Stimulated activated CD8-positive, alpha-beta memory T cell treated with anti-CD3 and anti-CD28 coated beads, Interleukin-7, amount 100 ng/mL, for 1 hour (primary cell): ENCODE data around the gene SNCG.
"Not testable (repeated sequence)": the region's sequence is repeated elsewhere in the genome, so short reads cannot be mapped to it uniquely, and the experiment has no call there.

Source experiments
- DNase-seq, 2 donors: peaks; one replicate each; pipeline ENCODE4 v3.0.0-alpha.2; 2020; ENCODE audit warnings: low read depth in 2 of 2

Gene SNCG

DNA sequence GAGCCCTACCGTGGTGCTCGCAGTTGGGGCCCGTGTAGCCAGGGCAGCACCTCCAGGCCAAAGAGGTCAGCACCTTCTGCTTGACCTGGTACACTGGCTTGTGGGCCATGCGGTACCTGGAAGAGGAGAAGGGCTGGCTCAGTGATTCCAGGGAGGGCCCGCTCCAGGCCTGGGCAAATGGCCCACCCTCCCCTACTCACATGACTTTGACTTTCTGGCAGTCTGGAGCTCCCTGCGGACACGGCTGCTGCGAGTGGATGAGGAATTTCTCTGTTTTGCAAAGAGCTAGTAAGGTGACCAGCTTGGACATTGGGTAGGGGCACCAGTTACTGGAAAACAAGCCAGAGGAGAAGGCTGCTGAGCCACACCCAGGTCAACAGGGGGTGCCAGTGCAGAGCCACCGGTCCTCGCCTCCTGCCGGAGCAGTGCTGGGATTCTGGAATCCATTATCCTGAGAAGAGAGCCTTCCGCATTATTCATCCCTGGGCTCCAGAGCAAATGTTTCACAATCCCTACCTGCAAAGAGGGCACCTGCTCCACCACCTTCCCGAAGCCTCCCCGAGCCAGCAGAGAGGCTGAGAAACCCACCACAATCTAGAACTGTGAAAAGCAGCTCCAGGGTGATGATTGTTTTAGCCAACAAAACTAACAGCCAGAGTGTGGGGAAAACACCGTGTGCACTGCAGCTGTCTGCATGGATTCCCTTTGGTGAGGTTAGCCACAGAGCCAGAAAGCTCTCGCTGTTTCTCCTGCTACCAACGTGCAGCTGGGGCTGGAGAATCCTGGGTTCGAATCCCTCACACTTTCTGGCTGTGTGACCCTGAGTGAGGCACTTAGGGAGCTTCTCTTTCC is 12.8 kb upstream of the SNCG start:
- DNase-seq = no peak

DNA sequence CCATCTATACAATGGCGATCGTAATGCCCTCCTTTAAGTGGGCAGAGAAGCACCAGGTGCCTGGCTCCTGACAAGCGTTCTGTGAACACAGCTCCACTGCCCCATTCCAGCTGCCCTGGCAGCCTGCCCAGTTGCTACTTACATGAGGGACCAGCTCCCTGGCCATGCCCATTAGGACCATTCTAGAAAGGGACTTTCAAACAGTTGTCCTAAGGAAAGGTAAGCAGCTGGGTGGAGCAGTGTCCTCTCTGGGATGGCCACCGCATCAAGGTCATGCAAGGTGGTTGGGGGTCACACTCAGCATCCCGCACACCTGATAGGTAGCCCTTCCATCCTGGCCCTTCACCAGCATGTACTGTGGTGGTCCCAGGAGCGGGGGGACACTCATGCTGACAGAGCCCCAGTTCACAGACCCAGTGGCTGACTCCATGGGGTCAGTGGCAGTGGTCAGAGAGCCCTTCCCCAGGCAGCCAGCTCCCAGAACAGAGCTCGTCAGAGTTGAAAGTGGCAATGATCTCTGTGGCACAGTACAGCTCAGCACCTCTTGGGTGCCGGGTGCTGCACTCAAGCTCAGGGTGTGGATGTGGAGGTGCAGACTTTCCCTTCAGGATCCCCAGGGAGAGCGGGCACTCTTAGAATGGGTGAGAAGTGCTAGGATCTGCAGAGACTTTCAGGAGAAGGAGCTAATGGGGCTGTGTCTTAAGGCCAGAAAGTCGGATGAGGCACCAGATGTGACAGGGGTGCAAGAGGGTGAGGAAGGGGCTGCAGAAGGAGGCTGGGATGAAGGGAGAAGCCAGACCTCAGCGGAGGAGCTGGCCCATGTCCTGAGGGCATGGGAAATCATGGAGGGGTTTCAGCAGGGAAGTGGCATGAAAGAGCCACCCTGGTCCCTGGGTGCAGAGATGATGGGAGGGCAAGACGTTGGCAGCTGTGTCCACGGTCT is 11.9 kb upstream of the SNCG start:
- no peak for DNase-seq

DNA sequence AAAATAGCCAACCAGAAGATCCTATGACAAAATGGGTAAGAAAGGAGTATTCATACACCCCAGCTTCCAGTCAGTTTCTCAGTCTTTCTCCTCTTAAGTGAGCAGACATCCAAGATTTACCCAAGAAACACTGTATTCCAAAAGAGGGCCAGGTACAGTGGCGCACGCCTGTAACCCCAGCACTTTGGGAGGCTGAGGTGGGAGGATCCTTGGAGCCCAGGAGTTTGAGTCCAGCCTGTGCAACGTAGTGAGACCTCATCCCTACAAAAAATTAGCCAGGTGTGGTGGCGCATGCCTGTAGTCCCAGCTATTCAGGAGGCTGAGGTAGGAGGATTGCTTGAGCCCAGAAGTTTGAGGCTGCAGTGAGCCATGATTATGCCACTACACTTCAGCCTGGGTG is 10.6 kb upstream of the SNCG start:
- not testable (repeated sequence) for DNase-seq

DNA sequence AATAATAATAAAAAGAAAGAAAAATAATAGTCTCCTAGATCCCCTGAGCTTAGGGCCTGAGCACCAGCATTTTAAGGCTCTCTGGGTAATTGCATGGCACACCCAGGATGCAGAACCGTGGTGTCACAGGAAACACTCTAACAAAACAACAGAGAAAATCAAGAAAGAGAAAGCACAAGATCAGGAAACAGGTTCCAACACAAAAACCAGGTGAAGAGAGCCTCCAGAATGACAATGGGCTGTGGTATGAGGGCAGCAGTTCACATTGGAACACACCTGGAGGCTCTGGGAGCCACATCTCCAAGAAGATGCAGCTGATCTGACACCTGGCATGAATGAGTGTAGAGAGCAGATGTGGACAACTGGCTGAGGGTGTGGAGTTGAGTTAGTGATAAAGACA is 8.1 kb upstream of the SNCG start:
- DNase-seq = no peak

DNA sequence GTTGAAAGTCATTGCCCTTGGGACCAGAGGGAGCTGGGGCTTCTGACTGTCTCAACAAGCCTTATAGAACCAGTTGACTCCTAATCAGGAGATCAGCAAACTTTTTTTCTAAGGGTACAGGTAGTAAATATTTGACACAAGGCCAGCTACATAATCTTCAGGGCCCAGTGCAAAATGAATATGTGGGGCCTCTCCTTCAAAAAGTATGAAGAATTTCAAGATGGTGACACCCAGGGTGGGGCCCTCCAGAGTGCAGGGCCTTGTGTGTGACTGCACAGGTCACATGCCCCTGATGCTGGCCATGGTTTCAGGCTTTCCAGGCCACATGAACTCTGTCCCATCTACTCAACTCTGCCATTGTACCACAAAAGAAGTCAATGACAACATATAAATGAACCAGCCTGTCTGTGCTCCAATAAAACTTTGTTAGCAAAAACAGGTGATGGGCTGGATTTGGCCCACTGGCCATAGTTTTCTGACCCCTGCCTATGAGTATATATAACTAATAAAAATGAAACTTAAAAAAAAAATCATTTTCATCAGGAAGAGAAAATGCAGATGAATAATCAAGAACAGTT is 7.1 kb upstream of the SNCG start:
- no peak for DNase-seq

DNA sequence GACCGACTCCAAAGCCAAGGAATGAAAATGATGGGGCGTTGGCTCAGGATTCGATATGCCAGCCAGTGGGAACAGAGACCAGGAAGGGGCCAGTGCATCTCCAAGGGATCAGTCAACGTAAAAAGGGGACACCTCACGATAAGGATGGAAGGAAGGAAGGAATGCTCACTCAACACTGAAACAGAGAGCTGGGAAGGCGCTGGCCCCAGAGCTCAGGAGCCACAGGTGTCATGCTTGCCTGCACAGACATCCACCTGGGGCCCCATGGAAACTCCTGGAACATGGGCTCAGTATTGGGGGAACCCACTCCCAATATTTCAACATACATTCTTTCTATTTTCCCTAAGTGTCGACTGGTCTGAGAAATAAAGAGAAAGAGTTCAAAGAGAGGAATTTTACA is 6.3 kb upstream of the SNCG start:
- DNase-seq = no peak

DNA sequence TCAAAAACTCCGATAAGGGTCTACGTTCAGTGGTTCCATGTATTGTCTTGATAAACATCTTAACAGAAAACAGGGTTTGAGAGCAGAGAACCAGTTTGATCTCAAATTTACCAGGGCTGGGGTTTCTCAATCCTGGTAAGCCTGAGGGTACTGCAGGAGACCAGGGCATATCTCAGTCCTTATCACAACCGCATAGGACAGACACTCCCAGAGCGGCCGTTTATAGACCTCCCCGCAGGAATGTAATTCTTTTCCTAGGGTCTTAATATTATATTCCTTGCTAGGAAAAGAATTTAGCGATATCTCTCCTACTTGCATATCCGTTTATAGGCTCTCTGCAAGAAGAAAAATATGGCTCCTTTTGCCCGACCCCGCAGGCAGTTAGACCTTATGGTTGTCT is 5.7 kb upstream of the SNCG start:
- DNase-seq = not testable (repeated sequence)

DNA sequence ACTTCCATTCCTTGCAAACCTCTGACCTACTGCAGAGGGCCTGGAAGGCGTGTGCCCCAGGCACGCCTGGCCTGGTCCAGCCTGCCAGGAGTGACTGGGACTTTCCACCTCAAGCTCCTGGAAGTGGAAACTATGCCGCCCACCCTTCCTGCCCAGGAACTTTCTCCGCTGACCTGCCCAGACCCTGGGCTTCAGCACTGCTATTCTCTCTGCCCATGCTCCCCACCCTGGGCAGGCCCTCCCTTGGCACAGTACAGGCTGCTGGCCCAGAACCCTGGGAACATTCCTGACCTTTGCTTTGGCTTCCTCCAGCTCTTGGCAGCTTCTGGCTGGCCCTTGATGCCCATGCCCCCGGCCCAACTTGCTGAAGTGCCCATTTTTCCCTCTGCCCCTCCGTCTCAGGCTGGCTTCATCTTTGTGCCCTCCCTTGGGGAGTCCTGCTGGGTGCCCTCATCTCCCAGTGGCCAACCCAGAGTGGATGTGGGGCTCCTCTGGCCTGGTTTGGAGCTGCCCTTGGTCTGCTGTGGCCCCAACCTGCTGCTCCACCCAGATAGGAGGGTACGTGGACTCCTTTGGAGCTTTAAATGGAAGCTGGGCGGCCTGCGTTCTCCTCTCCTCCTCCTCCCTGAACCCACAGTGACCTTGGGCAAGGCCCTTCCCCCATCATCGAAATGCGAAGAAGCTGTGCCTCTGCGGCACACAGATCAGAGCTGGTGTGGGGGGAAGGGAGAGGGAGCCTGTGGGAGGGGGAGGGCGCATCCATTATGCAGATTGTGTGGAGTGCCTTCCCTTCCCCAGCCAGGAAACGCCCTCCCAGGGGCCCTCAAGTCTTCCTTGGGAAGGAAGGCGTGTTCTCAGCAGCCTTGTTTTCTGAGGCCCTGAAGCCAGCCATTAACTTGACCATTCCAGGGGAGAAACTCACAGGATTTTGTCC is 4.4 kb upstream of the SNCG start:
- no peak for DNase-seq

DNA sequence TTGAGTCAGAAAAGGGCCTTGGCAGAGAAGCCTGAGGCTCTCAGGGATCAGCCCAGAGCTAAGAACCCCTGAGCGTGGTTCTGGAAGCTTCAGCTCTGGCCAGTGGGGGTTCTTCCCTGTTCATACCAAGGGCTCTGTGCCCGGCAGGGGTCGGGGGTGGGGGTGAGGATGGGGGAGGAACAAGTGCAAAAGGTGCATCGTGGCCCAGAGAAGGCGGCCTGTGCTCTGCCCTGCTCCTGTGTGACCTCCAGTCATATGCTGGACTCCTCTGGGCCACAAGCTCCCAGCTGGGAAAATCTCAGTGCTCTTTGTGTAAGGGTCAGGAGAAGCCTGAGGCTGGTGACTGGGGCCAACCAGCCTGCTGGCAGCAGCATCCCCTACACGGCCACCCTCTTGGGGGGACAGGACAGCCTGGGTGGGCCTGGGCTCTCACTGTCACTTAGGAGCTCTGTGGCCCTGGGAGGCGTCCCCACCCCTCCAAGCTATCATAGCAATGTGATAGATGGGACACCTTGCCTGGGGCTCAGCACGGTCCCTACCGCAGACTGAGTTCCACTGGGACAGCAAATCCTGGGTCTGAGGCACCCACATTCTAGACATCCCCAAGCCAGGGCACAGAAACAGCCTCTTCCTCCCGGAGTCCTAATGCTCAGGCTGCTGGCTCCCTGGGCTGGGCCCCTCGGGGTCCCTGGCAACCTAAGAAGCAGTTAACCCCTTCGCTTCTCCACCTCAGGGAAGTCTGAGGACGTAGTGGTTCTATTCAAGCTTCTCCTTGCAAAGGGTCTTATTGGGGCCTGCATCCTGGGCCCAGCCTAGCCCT is 3.5 kb upstream of the SNCG start:
- no peak for DNase-seq

DNA sequence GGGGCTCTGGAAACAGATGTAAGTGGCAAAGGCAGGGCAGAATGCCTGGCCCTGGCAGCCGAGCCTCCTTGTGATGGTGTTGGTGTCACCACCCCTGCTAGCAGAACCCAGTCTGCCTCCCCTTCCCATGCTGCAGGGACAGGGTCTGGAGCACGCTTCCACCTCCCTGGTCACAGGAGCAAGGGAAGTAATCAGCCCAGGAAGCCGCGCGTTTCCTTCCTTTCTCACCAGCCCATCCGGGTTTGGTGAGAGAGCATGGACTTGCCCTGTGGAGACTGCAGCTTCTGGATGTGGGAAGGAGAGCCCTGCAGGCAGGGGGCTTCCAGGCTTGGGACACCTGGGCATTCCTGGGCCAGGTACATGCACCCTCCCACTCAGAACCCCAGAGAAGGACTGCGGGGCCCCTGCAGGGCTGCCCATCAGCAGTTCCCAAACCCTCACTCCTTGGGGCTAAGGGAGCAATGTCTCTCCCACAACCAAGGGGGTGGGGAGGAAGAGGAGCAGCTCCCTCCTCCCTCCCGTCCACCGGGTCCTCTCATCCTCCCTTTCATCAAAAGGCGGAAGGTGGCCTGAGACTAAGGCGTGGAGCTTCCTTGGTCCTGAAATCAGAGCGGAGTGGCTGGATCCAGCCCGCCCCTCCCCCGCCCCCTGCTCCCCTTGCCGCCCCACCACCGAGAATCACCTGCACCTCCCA is 2.8 kb upstream of the SNCG start:
- no peak for DNase-seq

DNA sequence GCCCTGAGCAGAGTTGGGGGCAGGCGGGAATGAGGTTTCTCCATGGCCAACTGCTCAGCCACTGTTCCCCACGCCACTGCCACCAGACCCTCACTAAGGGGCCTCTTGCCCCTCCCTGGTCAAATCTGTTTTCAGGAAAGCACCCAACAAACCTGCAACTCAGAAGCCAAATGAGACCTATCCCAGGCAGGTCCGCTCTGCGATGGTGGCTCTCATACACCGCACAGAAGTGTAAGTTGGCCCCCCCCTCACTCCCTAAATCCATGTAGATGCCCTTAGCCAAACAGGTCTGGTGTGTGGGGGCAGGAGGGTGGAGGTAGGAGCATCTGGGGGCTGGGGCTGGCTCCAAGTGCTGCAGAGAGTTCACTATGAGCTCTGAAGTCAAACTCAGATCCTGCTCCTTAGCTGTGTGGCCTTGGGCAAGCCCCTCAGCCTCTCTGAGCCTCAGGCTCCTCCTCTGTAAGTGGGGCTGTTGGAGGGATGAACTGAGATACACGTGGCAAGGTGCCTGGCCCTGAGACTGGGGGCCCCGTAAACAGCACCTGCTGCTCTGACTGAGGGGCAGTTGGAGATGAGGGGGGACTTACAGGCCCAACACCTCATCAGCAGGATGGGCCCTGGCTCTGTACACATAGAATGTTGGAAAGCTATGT is 2.1 kb upstream of the SNCG start:
- DNase-seq = no peak

DNA sequence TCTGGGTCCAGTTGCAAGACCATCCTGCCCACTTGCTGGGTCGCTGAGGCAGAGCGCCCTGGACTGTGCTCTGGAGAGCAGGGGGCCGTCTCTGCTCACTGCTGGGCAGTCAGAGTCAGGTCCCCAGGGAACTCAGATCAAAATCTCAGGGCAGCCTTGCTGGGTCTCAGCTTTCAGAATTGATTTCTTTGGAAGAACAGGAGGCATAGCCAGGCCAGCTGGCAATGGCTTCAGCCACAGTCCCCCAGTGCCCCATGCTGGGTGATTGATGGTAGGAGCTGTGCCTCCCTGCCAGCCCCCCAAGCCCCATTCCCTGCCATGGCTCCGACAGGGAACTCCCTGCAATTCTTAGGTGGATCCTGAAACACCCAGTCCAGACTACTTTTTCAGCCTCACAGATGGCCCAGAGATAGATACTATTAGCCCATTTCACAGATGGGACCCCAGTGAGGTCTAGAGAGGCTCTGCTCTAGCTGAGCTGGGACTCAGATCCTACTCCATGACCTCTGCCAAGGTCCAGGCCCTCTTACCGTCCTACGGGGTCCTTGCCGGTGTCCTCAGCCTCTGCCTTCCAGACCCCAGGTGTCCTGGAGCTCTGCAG is 1.5 kb upstream of the SNCG start:
- DNase-seq = no peak

DNA sequence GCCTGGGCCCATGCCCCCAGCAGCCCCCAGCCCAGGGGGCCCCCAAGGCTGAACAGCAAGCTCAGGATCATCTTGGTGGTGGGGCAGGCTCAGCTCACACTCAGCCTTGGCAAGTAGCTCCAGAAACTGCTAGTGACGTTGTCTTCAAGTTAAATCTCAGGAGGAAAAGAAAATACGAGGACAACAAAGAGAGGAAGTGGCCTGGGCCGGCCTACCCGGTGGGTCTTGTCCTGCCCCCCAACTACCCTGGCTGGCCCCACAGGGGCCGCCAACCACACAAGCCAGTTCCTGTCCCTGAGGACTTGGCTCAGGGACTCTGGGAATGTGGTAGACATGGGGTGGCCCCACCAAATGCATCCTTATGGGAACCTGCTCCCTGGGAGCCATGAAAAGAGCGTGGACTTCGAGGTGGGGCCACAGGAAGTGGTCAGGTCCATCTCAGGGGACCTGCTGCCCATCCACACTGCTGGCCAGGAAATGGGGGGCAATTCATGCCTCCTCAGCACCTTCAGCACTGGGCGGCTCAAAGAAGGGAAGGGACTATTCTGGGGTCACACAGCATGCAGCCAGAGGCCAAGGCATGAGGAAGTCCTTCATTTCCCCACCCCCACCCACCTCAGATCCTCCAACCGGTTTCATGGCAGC is 806 bp upstream of the SNCG start, which contains the start of gene MMRN2:
TSS of gene MMRN2 (minus strand) at position 145 of the 645 bp plus-strand sequence. CDS start at position 71, 74 bp downstream.
- DNase-seq = no peak

DNA sequence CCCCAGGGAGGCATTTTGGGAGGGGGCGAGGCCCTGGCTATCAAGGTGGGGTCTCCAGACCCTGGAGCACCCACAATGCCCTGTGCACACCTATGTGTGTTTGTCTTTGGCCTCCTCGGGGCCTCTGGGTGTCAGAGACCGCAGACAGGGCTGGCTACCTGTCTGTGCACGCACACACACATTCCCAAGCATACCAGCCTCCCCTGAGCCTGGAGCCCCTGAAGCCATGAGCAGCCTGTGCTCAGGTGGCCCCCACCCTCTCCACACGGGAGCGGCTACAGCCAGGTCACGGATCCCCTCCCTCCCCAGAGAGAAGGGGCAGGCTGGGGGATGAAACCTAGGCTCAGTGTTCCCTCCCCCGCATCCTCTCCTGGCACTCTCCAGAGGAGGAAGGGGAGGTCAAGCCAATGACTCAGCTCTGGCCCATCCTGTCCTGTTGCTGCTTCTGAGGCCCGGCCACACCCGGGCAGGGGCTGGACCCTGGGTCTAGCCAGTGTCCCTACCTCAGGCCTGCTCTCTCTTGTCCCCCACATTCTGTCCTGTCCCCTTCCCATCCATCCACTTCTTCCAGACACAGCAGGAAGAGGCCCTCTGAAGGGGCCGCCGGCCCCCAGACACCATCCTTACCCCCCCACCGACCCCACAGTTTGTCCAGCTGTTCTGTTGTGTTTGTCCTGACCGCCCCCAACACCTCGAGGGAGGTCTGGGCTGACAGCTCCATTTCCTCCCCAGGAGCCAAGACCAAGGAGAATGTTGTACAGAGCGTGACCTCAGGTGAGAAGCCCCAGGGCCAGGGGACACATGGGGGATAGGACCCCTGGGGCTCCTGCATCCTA is 720 bp downstream of the SNCG start:
- no peak for DNase-seq

DNA sequence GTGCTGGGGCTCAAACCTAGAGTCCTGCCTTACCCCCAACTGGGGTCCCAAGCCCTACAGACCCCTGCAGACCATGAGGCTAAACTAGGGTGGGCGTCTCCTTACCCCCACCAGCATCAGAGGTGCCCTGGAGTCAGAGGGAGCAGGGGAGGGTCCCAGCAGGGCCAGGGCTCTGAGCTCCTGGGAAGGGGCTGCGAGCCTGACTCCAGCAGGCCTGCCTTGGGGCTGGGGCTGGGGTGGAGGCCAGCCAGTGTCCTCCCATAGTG is 1.3 kb downstream of the SNCG start:
- DNase-seq = no peak

DNA sequence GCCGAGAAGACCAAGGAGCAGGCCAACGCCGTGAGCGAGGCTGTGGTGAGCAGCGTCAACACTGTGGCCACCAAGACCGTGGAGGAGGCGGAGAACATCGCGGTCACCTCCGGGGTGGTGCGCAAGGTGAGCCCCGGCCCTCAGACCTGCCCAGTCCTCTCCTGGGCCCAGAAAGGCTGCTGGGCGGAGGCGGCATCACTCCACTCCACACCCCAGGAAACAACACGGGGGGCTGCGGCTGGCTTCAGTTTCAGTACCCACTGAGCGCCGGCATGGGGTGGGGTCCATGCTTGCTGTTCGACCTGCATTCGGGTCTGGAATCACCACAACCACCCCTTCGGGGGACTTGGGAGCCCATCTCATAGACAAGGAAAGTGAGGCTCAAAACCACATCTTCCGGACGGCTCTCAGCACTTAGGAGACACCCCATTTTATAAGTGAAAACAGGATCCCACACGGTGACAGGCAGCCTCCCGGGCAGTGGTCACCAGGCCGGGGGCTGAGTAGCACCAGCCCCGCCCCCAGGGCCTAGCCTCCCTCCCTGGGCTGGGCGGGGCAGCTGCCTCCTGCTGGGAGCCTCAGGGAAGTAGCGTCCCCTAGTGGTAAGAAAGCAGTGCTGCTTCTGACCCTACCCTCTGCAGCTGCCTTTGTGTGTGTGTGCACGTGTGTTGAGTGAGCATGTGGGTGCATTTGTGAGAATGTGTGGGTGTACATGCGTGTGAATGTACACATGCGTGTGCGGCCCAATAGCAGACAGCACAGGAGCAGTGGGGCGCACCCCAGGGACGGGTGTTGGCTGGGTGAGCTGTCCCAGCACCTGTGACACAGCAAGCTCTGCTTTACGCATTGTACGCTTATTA is 1.8 kb downstream of the SNCG start:
- no peak for DNase-seq
